Activated B cell treated with CpG ODN at 0.5 μM for 24 hours (primary cell): Measurements from ENCODE around the gene DDX42. TPM values are rescaled to one million over a fixed set of nuclear protein-coding genes. Genes with fewer than 3 reads are reported as not detected.
"Not testable (repeated sequence)": the region's sequence is repeated elsewhere in the genome, so short reads cannot be mapped to it uniquely, and the experiment has no call there.

Experiments
- ATAC-seq: fragments of 200-7000 bp; cut with Tn5 transposase; one replicate; pipeline ENCODE4 v1.10.0; 2021; ENCODE audit warnings: low read depth, mild to moderate bottlenecking, moderate library complexity
- CTCF ChIA-PET: fragments of 350-600 bp; sonication (Branson Sonifier 250); formaldehyde crosslinking; loops from one replicate; lab custom pipeline; 2021; ENCODE audit warnings: antibody characterized with exemption; lab: Charles Lee
- POLR2A ChIA-PET: fragments of 350-600 bp; sonication (Branson Sonifier 250); formaldehyde crosslinking; loops from one replicate; lab custom pipeline; 2021; ENCODE audit warnings: antibody characterized with exemption; lab: Charles Lee
- DNase-seq: peaks from one replicate; pipeline ENCODE4 v3.0.0; 2022
- H3K27ac Mint-ChIP-seq: one replicate; pipeline ENCODE4 v1.8.0; 2020; ENCODE audit warnings: mixed read lengths
- H3K27me3 Mint-ChIP-seq: one replicate; pipeline ENCODE4 v1.8.0; 2021; ENCODE audit warnings: mixed read lengths
- H3K36me3 Mint-ChIP-seq: one replicate; pipeline ENCODE4 v1.8.0; 2021; ENCODE audit warnings: low read depth, mixed read lengths
- H3K4me1 Mint-ChIP-seq: one replicate; pipeline ENCODE4 v1.8.0; 2021; ENCODE audit warnings: mixed read lengths
- H3K4me3 Mint-ChIP-seq: one replicate; pipeline ENCODE4 v1.8.0; 2020; ENCODE audit warnings: mild to moderate bottlenecking, mixed read lengths
- H3K9me3 Mint-ChIP-seq: one replicate; pipeline ENCODE4 v1.8.0; 2020; ENCODE audit warnings: mixed read lengths
- CTCF ChIP-seq: fragments of 200-600 bp; IDR thresholded peaks from one replicate; pipeline ENCODE4 v1.8.0; 2022; ENCODE audit warnings: antibody characterized with exemption, mild to moderate bottlenecking
- intact Hi-C: fragments of 100-400 bp; cut with micrococcal nuclease; formaldehyde crosslinking; loops from one replicate; pipeline ENCODE4 v1.15.1; 2024
- total RNA-seq: library from RNA; stranded (reverse); gene quantifications from 2 replicates; pipeline ENCODE4 v1.2.3, GENCODE V29; 2022

The DDX42 gene
- total RNA-seq, 1 donor from 2014 or later = 160 TPM

GRCh38 chr17:63842173-63842539 lies 68.2 kb downstream of the DDX42 start:
- ChIA-PET CTCF (interaction anchor here (0.9 kb wide), 1 partner anchor 9 kb away, joined by 5 read pairs; no protein-coding TSS in a partner anchor), POLR2A (interaction anchor here (1.6 to 8.3 kb wide), 6 partner anchors 9 to 140 kb away, joined by 5 to 112 read pairs (median 18); partner anchors contain the start of genes CCDC47, DDX42, FTSJ3 and PSMC5)
- Mint-ChIP-seq H3K9me3 (no peaks in the 10 kb centered on the region), H3K27ac (peak overlapping the region; percentile 87), H3K4me1 (peaks cover 48% of the 10 kb centered on the region), H3K27me3 (no peaks in the 10 kb centered on the region), H3K36me3 (peaks cover 7% of the 10 kb centered on the region), H3K4me3 (peak overlapping the region; percentile 94)
- intact Hi-C loops = loop anchor here (1.0 to 10.0 kb wide), 5 partner anchors 288 to 821 kb away; partner anchors contain the start of genes DCAF7, ERN1, PECAM1 and SMURF2
- ATAC-seq (peak; percentile 5), DNase-seq (no peak)
- no peak for TF ChIP-seq CTCF

GRCh38 chr17:63842540-63843386 lies 68.8 kb downstream of the DDX42 start, which contains the start of gene SMARCD2:
Gene SMARCD2, minus strand, starts transcription at chr17:63842685. Its CDS starts 11 bp downstream, at chr17:63842674.
- no peaks in the 10 kb centered on the region for H3K9me3 Mint-ChIP-seq
- peaks cover 6% of the 10 kb centered on the region for H3K36me3 Mint-ChIP-seq
- peak; percentile 90 for ATAC-seq
- H3K4me3 Mint-ChIP-seq = peak within 1 kb of the TSS; percentile 94
- peak within 1 kb of the TSS; percentile 95 for H3K27ac Mint-ChIP-seq
- intact Hi-C loops = loop anchor here (1.0 to 10.0 kb wide), 11 partner anchors 15 to 820 kb away; partner anchors contain the start of genes CCDC47, CEP95, DCAF7 and DDX5
- H3K4me1 Mint-ChIP-seq = peaks cover 49% of the 10 kb centered on the region
- H3K27me3 Mint-ChIP-seq = no peaks in the 10 kb centered on the region
- DNase-seq = peak; percentile 96
- POLR2A ChIA-PET = interaction anchor here (0.5 to 8.3 kb wide), 27 partner anchors 10 to 663 kb away, joined by 3 to 112 read pairs (median 7); partner anchors contain the start of genes CCDC47, CEP95, DDX42 and DDX5
- CTCF ChIA-PET = interaction anchor here (1.2 kb wide), 1 partner anchor 16 kb away, joined by 4 read pairs; the partner anchor contains the start of gene PSMC5
- TF ChIP-seq CTCF = no peak

- POLR2A ChIA-PET = interaction anchor here (0.5 to 8.3 kb wide), 37 partner anchors 9 to 1189 kb away, joined by 3 to 112 read pairs (median 6); partner anchors contain the start of genes CCDC47, CEP95, DDX42 and DDX5
- peak; percentile 32 for ATAC-seq
- H3K9me3 Mint-ChIP-seq, DNase-seq, H3K36me3 Mint-ChIP-seq, H3K27me3 Mint-ChIP-seq: not testable (repeated sequence)
- H3K27ac Mint-ChIP-seq = peak overlapping the region; percentile 95
- intact Hi-C loops = loop anchor here (1.0 to 10.0 kb wide), 10 partner anchors 16 to 819 kb away; partner anchors contain the start of genes CCDC47, CEP95, DCAF7 and DDX5
- peak overlapping the region; percentile 88 for H3K4me3 Mint-ChIP-seq
- peaks cover 49% of the 10 kb centered on the region for H3K4me1 Mint-ChIP-seq
- CTCF ChIA-PET = interaction anchor here (0.5 to 1.2 kb wide), 2 partner anchors 17 to 44 kb away, joined by 4 read pairs; partner anchors contain the start of gene PSMC5
Measured at GRCh38 chr17:63843387-63843888, 69.5 kb downstream of the DDX42 start.

GRCh38 chr17:63843910-63844677 lies 70.1 kb downstream of the DDX42 start:
- ChIA-PET POLR2A (interaction anchor here (0.5 to 8.3 kb wide), 32 partner anchors 8 to 1189 kb away, joined by 3 to 112 read pairs (median 6); partner anchors contain the start of genes CCDC47, CEP95, DDX42 and DDX5), CTCF (interaction anchor here (0.5 kb wide), 1 partner anchor 43 kb away, joined by 4 read pairs; no protein-coding TSS in a partner anchor)
- no peak for TF ChIP-seq CTCF
- ATAC-seq = no peak
- DNase-seq = no peak
- Mint-ChIP-seq H3K4me1 (peaks cover 48% of the 10 kb centered on the region), H3K4me3 (peak overlapping the region; percentile 88), H3K27me3 (no peaks in the 10 kb centered on the region), H3K9me3 (no peaks in the 10 kb centered on the region), H3K36me3 (peaks cover 6% of the 10 kb centered on the region), H3K27ac (peak overlapping the region; percentile 95)
- intact Hi-C loops = loop anchor here (1.0 to 10.0 kb wide), 10 partner anchors 17 to 819 kb away; partner anchors contain the start of genes CCDC47, CEP95, DCAF7 and DDX5

GRCh38 chr17:63845509-63845908 lies 71.5 kb downstream of the DDX42 start:
- H3K4me1 Mint-ChIP-seq = peaks cover 39% of the 10 kb centered on the region
- H3K4me3 Mint-ChIP-seq = no peak overlapping the region
- no peak for TF ChIP-seq CTCF
- intact Hi-C loops = loop anchor here (10.0 kb wide), 1 partner anchor 549 kb away; the partner anchor contains the start of gene PECAM1
- H3K36me3 Mint-ChIP-seq = peaks cover 6% of the 10 kb centered on the region
- H3K9me3 Mint-ChIP-seq = no peaks in the 10 kb centered on the region
- no peaks in the 10 kb centered on the region for H3K27me3 Mint-ChIP-seq
- DNase-seq (no peak), ATAC-seq (no peak)
- ChIA-PET CTCF (no interaction called here), POLR2A (no interaction called here)
- H3K27ac Mint-ChIP-seq = no peak overlapping the region
